SK-N-SH treated with all-trans-retinoic acid at 6 μM for 48 hours (cell line): ENCODE results near the gene CREB3L2.
A peak's percentile ranks its signal among the peaks of the same experiment; 100 is the strongest.

Source experiments
- ATAC-seq: fragments of 200-7000 bp; cut with Tn5 transposase; 3 replicates; pipeline ENCODE4 v1.9.1; 2020; ENCODE audit warnings: mild to moderate bottlenecking, moderate library complexity
- ARNTL ChIP-seq: fragments of 450-650 bp; formaldehyde crosslinking; IDR thresholded peaks from 2 replicates; pipeline ENCODE4 v1.5.0; 2020; ENCODE audit warnings: low read depth, mild to moderate bottlenecking, moderate library complexity, borderline replicate concordance
- BACH2 ChIP-seq: fragments of 250-450 bp; sonication (Bioruptor Pico); IDR thresholded peaks from 2 replicates; pipeline ENCODE4 v1.9.0; 2021; ENCODE audit warnings: mild to moderate bottlenecking, borderline replicate concordance
- CREB5 ChIP-seq: fragments of 250-450 bp; sonication (Bioruptor Pico); IDR thresholded peaks from 2 replicates; pipeline ENCODE4 v1.5.1; 2020; ENCODE audit warnings: low read depth, mild to moderate bottlenecking, moderate library complexity
- CSDC2 ChIP-seq: fragments of 250-450 bp; sonication (Bioruptor Pico); IDR thresholded peaks from 2 replicates; pipeline ENCODE4 v1.5.0; 2020; ENCODE audit warnings: mild to moderate bottlenecking, moderate library complexity
- CSRNP3 ChIP-seq: fragments of 250-450 bp; sonication (Bioruptor Pico); IDR thresholded peaks from 2 replicates; pipeline ENCODE4 v1.5.1; 2021; ENCODE audit warnings: mild to moderate bottlenecking, moderate library complexity
- ESRRG ChIP-seq: fragments of 250-450 bp; sonication (Bioruptor Pico); IDR thresholded peaks from 2 replicates; pipeline ENCODE4 v1.6.1; 2021; ENCODE audit warnings: mild to moderate bottlenecking
- GLIS3 ChIP-seq: fragments of 250-450 bp; sonication (Bioruptor Pico); IDR thresholded peaks from 2 replicates; pipeline ENCODE4 v1.5.0; 2020; ENCODE audit warnings: mild to moderate bottlenecking, moderate library complexity
- ISL1 ChIP-seq: fragments of 250-450 bp; sonication (Bioruptor Pico); IDR thresholded peaks from 2 replicates; pipeline ENCODE4 v2.1.2; 2022; ENCODE audit warnings: mild to moderate bottlenecking, moderate library complexity
- OSR1 ChIP-seq: fragments of 250-450 bp; sonication (Bioruptor Pico); IDR thresholded peaks from 2 replicates; pipeline ENCODE4 v1.8.0; 2022; ENCODE audit warnings: moderate library complexity, mild to moderate bottlenecking, inconsistent platforms
- PATZ1 ChIP-seq: fragments of 250-450 bp; sonication (Bioruptor Pico); IDR thresholded peaks from 2 replicates; pipeline ENCODE4 v1.8.0; 2020; ENCODE audit warnings: mild to moderate bottlenecking, moderate library complexity, borderline replicate concordance
- POU6F1 ChIP-seq: fragments of 250-450 bp; sonication (Bioruptor Pico); IDR thresholded peaks from 2 replicates; pipeline ENCODE4 v1.8.0; 2021; ENCODE audit warnings: low read depth, mild to moderate bottlenecking, moderate library complexity, borderline replicate concordance
- PPARA ChIP-seq: fragments of 250-450 bp; sonication (Bioruptor Pico); IDR thresholded peaks from 2 replicates; pipeline ENCODE4 v1.5.0; 2020; ENCODE audit warnings: mild to moderate bottlenecking, borderline replicate concordance
- RARB ChIP-seq: fragments of 250-450 bp; sonication (Bioruptor Pico); IDR thresholded peaks from 2 replicates; pipeline ENCODE4 v1.8.0; 2021; ENCODE audit warnings: mild to moderate bottlenecking, moderate library complexity
- SNAI2 ChIP-seq: fragments of 250-450 bp; sonication (Bioruptor Pico); IDR thresholded peaks from 2 replicates; pipeline ENCODE4 v1.5.0; 2020; ENCODE audit warnings: mild to moderate bottlenecking, moderate library complexity
- TCF4 ChIP-seq: fragments of 250-450 bp; sonication (Bioruptor Pico); IDR thresholded peaks from 2 replicates; pipeline ENCODE4 v1.8.0; 2021; ENCODE audit warnings: mild to moderate bottlenecking, moderate library complexity, borderline replicate concordance
- TOX ChIP-seq: fragments of 250-450 bp; sonication (Bioruptor Pico); IDR thresholded peaks from 2 replicates; pipeline ENCODE4 v1.8.0; 2021; ENCODE audit warnings: mild to moderate bottlenecking, moderate library complexity, borderline replicate concordance
- TSHZ2 ChIP-seq: fragments of 250-450 bp; sonication (Bioruptor Pico); IDR thresholded peaks from 2 replicates; pipeline ENCODE4 v1.5.0; 2020; ENCODE audit warnings: mild to moderate bottlenecking, moderate library complexity
- ZC3H10 ChIP-seq: fragments of 250-450 bp; sonication (Bioruptor Pico); IDR thresholded peaks from 2 replicates; pipeline ENCODE4 v1.5.1; 2021; ENCODE audit warnings: mild to moderate bottlenecking, moderate library complexity
- ZFP3 ChIP-seq: fragments of 250-450 bp; sonication (Bioruptor Pico); IDR thresholded peaks from 2 replicates; pipeline ENCODE4 v1.5.0; 2020; ENCODE audit warnings: mild to moderate bottlenecking, moderate library complexity
- ZFP30 ChIP-seq: fragments of 450-650 bp; formaldehyde crosslinking; IDR thresholded peaks from 2 replicates; pipeline ENCODE4 v1.5.0; 2022; ENCODE audit warnings: mild to moderate bottlenecking, moderate library complexity
- ZNF565 ChIP-seq: fragments of 450-650 bp; formaldehyde crosslinking; conservative IDR thresholded peaks from 2 replicates; pipeline ENCODE4 v1.5.0; 2020; ENCODE audit warnings: low read depth, mild to moderate bottlenecking, moderate library complexity
- ZNF70 ChIP-seq: fragments of 450-650 bp; formaldehyde crosslinking; IDR thresholded peaks from 2 replicates; pipeline ENCODE4 v1.5.0; 2020; ENCODE audit warnings: mild to moderate bottlenecking, moderate library complexity

The CREB3L2 gene

GRCh38 chr7:137916980-137917645, 84.8 kb downstream of the CREB3L2 start (continued):
- no peak for TF ChIP-seq RARB (CRISPR knock-in tag)
- TF ChIP-seq CREB5 = no peak
- no peak for TF ChIP-seq PPARA
- TF ChIP-seq ISL1 (CRISPR knock-in tag) = peak; percentile 55
- TF ChIP-seq TSHZ2 = peak; percentile 60; the same call in 1 of the 2 replicates

GRCh38 chr7:137916564-137916963, 85.3 kb downstream of the CREB3L2 start:
- ATAC-seq = no peak
- TF ChIP-seq TCF4 (CRISPR knock-in tag) = no peak
- no peak for TF ChIP-seq ZC3H10 (CRISPR knock-in tag)
- no peak for TF ChIP-seq OSR1 (CRISPR knock-in tag)
- no peak for TF ChIP-seq ISL1 (CRISPR knock-in tag)
- TF ChIP-seq GLIS3 (CRISPR knock-in tag) = no peak
- TF ChIP-seq CREB5 = no peak
- TF ChIP-seq TOX (CRISPR knock-in tag) = no peak
- no peak for TF ChIP-seq PATZ1
- no peak for TF ChIP-seq ZNF70
- TF ChIP-seq ARNTL = no peak
- no peak for TF ChIP-seq PPARA
- no peak for TF ChIP-seq SNAI2
- TF ChIP-seq ESRRG (CRISPR knock-in tag) = no peak
- TF ChIP-seq ZNF565 (CRISPR knock-in tag) = no peak
- TF ChIP-seq CSDC2 (CRISPR knock-in tag) = no peak
- no peak for TF ChIP-seq ZFP30 (CRISPR knock-in tag)
- TF ChIP-seq POU6F1 (CRISPR knock-in tag) = no peak
- TF ChIP-seq BACH2 (CRISPR knock-in tag) = no peak
- TF ChIP-seq ZFP3 (CRISPR knock-in tag) = no peak
- TF ChIP-seq CSRNP3 = no peak
